HG03575 (cell line): ENCODE measurements around the gene ST3GAL4.
"Not testable (repeated sequence)": the region's sequence is repeated elsewhere in the genome, so short reads cannot be mapped to it uniquely, and the experiment has no call there.

Experiments used
- ATAC-seq: cut with Tn5 transposase; IDR thresholded peaks from one replicate; pipeline ENCODE4 v1.9.1; 2021; ENCODE audit not compliant: unreplicated experiment, insufficient number of reproducible peaks, low FRiP score; ENCODE audit errors: extremely low read depth

ST3GAL4 gene, protein sequence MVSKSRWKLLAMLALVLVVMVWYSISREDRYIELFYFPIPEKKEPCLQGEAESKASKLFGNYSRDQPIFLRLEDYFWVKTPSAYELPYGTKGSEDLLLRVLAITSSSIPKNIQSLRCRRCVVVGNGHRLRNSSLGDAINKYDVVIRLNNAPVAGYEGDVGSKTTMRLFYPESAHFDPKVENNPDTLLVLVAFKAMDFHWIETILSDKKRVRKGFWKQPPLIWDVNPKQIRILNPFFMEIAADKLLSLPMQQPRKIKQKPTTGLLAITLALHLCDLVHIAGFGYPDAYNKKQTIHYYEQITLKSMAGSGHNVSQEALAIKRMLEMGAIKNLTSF

DNA sequence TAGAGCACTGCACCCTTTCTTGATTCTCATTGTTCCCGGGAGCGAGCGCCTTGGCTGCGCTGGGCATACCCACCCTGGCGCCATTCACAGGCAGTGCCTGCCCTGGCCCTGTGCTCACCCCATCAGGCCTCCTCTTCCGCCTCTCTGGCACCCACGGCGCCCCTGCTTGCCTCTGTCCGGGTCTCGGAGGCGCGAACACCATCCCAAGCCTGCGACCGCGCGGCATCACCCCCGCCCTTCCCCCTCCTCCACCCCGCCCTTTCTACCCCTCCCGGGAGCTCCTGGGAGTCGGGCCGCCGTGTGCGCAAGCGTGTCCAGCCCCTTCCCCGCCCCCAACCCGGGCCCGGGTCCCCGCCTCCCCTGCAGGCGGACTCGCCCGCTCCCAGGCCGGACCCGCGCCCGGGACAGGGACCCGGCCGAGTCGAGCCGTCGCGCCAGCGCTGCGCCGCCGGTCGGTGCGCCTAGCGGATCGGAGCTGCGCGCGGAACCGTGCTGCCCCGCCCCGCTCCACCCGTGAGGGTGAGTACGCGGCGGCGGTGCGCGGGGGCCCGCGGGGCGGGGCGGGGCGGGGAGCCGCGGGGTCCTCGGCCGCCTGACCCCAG is at the start of gene ST3GAL4:
Gene ST3GAL4 (plus strand): TSS at position 363 of the 602 bp plus-strand sequence. CDS start 50,470 bp downstream, outside the sequence.
- ATAC-seq = no peak

DNA sequence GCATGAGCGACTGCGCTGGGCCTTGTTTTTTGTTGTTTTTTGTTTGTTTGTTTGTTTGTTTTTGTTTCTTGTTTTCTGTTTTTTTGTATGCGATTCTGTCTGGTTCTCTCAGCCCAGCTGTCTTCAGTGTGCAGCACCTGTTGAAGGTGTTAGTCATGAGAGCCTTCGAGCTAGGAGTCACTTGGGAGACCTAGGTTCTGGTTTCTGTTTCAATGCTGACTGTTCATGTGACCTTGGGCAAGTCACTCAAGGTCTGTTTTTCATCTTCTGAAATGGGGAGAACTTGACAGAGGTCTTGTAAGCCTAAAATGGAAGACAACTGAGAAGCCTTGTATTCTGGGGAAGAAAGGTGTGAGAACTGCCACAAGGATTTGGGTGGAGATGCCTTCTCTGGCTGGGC is 49.8 kb upstream of the ST3GAL4 start:
- no peak for ATAC-seq

DNA sequence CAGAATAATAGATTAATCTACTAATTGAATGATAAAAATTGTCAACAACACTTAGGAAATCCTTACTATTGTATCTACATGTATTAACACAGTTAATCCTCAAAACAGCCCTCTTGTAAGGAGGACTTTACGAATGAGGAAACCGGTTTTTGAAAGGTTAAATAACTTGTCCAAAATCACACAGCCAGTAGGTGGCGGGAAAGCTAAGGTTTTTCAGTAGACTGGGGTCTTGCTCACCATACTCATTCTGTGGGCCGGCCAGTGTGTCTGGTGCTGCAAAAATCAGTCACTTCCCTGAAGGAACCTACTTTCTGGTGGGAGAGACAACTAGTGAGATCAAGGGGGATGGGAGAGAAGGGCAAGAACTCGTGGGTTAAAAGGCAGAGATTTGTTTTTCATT is 47.8 kb upstream of the ST3GAL4 start:
- ATAC-seq = no peak

DNA sequence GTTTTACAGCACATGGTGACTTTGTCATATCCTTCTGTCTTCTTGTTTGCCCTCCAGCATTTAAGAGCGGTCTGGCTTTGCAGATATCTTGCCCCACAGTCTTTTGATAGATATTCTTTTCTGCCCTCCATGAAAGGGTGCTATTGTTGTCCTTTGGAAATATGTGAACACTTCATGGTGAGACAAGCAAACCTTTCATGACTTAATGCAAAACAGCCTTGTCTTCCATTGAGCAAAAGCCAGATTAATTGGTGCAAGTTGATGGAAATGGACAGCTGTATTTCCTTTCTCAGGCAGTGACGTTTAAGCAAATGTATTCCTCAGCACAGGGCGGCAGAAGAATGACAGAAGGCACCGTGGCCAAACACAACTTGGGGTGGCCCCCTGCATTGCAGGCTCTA is 47.2 kb upstream of the ST3GAL4 start:
- ATAC-seq = no peak

DNA sequence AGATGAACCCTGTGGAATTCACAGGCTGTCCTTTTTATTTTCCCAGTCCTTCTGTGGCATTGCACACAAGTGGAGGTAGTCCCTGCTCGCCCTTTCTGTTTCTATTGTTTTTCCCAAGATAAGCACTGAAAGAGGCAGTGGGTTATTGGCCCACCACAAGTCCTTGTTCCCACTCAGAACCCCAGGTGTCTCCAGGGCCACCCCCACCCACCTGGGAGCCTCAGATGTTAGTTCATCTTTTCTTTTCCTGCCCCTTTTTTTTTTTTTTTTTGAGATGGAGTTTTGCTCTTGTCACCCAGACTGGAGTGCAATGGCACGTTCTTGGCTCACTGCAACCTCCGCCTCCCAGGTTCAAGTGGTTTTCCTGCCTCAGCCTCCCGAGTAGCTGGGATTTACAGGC is 46.7 kb upstream of the ST3GAL4 start:
- not testable (repeated sequence) for ATAC-seq

DNA sequence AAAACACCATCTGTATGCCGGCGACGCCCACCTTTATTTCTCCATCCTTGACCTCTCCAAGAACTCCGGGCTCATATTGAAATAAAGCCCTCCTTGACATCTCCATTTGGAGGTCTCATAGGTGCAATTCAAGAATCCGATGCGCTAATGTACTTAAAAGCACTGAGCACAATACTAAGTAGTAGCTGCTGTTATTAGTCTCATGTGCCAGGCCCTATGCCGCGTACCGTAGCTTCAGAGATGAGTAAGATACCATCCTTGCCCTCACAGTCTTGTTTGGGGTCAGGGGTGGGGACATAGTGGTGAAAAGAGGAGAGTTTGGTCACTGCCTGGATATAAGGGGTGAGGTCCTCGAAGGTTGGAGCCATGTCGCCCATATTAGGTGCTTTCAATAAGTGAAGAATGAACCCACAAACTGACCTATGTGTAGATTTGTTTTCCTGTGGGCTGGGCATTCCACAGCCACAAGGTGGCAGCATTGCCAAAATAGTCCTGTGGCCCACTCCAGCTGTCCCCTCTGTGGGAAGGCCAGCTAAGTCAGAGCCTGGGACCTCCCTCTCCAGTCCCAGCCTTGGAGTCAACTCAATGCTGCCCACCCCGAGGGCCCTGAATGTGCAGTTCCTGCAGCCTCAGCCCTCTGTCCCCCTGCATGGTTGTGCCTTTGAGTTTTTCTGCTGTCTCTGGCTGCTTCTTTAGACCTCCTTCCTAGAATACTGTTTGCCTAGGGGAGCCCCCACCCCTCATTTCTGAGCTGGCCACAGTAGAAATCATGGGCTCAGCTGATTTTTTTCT is 45.1 kb upstream of the ST3GAL4 start:
- no peak for ATAC-seq

DNA sequence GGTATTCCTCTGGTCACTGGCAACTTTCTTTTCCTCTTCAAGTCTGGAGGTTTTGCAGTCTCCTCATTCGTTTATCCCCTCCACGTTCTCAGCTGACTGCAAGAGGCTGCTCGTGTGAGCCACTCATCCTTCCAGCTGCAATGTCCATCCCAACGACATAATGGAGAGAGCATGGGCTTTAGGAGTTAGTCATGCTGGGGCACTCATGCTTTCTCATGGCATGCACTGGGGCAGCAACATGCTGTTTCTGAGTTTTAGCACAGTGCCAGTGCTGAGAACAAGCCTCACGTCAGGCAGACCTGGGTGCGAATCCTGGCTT is 44.5 kb upstream of the ST3GAL4 start:
- ATAC-seq = no peak

DNA sequence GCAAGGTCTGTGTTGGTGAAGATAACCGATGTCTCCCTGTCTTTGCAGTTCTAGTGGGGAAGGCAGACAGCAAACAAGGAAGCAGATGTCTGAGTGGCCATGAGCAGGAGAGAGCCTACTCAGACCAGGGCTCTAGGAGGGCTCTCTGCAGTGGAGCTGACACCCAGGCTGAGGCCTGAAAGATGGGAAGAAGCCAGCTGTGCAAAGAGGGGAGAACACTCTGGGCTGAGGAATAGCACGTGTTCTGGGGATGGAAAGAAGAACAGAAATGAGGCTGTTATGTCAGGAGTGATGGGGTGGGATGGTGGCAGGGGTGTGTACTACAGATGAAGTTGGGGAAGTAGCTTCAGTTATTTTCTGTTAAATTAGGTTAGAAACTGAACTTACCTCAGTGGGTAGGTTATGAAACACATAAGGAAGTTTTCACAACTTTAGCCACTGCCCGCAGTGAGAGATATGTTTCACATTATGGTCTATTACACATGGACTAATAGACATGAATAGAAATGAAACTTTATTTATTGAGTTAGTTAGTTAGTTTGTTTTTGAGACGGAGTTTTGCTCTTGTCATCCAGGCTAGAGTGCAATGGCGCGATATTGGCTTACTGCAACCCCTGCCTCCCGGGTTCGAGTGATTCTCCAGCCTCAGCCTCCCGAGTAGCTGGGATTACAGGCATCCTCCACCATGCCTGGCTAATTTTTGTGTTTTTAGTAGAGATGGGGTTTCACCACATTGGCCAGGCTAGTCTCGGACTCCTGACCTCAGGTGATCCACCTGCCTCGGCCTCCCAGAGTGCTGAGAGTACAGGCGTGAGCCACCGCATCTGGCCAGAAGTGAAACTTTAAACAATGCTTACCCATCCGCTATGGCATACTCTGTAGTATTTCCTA is 43.8 kb upstream of the ST3GAL4 start:
- ATAC-seq = peak; percentile 66

DNA sequence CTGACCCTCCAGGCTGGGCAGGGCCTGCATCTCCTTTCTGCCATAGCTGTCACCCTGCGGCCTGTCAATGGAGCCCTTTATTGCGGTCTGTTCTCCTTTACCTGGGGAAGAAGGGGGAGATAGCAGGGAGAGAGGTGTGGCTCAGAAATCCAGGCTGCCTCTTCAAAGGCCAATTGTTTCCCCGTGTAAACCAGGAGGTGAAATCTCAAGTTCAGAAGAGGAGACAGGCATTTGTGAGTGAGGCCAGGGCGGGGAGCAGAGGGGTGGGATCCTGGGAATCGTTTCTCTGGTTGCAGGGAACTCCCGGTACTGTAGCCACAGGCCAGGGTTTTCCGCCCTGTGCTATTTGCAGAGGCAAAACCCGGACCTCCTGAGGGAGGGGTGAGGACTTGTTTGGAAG is 42.5 kb upstream of the ST3GAL4 start:
- ATAC-seq = no peak

DNA sequence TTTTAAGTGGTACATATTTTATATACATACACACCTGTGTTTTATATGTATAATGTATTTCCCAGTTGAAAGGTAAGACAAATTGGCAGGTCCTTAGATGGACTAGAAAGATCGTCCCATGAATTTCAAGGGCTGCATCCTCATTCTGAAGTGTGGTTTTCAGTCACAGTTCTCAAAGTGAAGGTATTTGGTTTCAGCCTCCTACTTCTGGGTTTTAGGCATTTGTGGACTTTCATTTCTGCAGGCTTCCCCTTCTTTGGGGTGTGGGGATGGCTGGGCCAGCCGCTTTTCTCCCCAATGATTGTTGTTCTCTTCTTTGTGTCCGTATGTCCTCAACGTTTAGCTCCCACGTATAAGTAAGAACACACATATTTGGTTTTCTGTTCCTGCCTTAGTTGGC is 41.7 kb upstream of the ST3GAL4 start:
- ATAC-seq = no peak

DNA sequence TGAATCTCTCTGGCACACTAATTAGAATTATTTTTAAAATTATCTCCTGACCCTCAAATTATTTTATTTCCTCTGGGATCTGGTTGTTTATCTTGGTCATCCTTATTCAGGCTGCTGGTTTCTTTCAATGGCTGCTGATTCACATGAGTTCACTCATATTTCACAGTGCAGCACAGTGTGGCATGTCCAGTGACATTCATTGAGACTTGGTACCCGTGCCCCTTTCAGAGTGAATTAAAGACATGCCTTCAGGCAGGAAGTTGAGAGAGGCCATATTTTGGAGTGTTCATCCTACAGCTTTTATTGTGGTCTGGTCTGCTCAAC is 38.1 kb upstream of the ST3GAL4 start:
- no peak for ATAC-seq

DNA sequence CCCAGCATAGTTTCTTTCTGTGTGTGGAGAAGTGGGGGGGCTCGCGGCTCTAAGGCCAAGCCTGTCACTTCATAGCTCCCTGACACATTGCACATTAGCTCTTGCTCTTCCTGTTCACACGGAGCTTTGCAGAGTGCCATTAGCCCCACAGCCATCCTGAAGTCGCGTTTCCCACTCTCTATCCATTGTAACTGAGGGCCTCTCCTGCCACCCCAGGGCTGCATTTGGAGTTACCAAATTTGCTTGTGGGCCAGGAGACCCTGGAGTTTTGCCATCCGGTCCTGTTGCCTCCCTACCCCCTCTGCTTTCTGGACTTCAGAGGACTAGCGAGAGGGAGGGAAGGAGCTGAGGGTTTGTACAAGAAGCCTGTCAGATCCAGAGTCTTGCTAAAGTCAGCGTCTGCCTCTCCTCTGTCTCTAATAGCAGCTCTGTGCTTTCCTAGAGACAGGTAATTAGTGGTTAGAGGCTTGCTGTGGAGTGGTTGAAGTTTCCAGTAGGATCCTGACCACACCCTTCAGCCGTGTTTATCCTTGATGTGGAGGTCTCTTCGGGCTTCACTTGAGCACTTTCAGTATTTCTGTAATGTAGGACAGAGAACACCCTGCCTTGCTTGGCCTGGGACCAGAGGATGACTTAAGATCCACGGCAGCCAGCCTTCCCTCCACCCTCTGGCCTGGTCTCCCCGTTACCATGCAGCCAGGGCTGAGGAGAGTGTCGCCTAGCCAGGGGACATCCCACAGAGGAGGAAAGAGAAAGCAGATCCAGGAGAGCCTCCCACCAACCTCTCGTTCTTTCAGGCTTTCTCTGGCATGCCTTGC is 37.5 kb upstream of the ST3GAL4 start:
- no peak for ATAC-seq

DNA sequence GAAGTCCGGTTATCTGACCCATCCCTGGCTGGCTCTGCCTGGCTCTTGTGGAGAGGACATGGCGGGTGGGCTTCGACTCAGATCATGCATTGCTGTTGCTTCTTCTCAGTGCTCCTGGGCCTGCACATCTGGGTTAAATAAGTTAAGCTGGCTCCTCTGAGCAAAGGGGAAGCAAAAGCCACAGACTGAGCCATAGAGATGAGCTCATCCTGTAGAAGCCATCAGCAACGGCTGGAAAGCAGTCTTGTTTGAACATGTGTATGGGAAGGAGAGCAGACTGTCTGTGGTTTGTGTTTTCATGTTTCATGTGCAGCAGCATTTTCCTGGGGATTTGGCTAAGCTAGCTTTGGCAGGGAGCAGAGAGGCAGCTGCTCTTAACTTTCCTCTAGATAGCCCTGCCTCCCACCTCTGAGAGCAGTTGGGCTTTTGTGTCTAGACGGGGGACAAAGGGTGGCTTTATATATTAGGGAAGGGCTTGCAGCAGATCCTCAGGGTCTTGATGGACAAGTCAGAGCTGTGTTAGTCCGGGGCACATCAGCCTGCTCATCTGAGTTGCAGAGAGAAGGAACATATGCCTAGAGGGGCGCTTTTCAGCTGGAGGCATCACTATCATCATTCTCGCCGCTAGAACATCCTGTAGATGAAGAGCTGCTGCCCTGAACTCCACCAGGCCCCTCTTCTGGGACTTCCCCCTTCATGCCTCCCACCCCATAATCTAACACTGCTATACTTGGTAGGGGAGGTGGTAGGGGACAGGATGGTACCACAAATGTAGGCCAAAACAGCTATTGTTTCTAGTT is 36.7 kb upstream of the ST3GAL4 start:
- ATAC-seq = peak; percentile 53

DNA sequence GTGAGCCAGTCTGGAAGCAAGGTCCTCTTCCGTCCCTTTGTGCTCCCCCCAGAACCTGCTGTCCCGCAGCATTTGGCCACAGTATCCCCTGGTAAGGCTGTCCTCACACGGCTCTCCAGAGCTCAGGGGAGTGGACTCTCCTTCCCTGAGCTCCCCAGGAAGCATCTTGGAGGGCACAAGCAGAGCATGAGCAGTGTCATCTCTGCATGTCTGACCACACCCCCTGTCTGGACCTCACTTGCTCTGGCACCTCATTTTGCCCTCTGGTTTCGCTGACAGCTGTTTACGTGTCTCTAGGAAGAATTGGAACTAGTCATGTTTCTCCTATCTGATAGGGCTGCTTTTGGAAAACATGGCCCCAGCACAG is 36.1 kb upstream of the ST3GAL4 start:
- no peak for ATAC-seq

DNA sequence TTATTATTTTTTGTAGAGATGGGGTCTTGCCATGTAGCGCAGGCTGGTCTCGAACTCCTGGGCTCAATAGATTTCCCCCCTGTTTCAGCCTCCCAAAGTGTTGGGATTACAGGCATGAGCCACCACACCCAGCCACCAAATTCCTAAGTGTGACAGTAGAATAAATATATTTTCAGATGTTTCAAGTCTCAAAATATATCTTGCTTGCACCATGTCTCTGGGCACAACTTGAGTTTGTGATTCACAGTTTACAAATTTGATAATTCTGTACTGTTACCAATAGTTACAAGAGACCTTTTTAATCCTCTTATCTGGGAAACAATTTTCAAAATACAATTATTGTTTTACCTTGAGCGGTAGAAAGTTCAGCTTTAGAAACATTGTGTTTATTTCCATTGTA is 32.5 kb upstream of the ST3GAL4 start:
- ATAC-seq = no peak

DNA sequence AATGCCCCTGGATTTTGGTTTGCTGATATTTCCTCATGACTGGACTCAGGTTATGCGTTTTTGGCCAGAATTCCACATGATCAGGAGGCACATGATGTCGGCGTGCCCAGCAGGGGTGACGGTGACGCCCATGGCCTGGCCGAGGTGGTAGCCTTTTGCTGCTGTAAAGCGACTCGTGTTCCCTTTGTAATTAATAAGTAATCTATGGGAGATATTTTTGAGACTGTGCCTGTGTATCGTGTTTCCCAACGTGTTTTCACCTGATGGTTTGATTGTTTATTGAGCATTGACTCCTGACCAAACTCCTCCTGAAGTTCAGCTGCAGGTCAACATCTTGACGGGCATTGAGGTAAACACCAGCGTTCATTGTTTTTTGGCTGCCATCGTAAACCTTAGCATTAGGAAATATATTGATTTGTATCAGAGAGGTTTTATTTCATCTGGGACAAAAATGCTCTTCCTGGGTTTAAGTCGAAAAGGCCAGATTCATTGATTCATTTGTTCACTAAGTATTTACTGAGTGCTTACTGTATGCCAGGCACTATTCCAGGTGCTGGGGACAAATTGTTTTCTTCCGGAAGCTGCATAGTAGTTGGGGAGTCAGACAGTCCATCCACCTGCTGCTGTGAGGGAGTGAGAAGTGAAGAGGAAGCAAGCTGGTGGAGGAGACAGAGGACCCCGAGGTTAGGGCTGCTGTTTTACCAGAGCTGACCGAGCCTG is 28.0 kb upstream of the ST3GAL4 start:
- no peak for ATAC-seq

DNA sequence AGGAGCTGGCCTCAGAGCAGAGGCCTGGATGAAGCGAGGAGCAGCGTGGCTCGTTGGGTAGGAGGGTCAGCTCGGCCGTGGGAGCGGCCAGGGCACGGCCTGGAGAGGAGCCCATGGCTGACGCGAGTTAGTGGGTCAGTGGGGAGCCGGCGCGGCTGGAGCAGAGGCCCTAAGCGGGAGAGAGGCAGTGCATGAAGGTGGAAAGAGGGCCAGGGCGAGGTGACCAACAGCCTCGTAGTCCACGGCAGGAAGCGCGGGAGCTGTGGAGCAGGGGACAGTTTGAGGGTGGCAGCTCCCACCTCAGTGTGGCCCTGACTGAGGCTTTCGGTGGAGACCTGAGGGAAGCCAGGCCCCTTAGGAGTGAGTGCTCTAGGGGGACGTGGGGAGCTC is 27.5 kb upstream of the ST3GAL4 start:
- ATAC-seq = no peak
